Kidney capillary endothelial cell (primary cell): ENCODE results near the gene COL19A1.

ENCODE experiments used
- DNase-seq: peaks from one replicate; pipeline ENCODE4 v3.0.0-alpha.2; 2018; ENCODE audit warnings: low spot score

Gene COL19A1

DNA sequence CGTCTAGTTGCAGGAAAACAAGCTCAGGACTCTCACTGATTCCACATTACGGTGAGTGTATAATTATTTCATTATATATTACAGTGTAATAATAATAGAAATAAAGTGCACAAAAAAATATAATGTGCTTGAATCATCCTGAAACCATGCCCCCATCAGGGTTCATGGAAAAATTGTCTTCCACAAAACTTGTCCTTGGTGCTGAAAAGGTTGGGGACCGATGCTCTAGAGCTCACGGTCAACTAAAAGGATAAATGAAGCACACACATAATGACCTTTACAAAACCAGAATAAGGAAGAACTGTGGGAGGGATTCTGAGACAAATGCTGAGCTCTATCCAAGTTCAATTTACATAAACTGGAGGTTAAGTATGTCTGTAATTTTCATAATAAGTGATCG is 194.3 kb downstream of the COL19A1 start:
- DNase-seq: no peak

DNA sequence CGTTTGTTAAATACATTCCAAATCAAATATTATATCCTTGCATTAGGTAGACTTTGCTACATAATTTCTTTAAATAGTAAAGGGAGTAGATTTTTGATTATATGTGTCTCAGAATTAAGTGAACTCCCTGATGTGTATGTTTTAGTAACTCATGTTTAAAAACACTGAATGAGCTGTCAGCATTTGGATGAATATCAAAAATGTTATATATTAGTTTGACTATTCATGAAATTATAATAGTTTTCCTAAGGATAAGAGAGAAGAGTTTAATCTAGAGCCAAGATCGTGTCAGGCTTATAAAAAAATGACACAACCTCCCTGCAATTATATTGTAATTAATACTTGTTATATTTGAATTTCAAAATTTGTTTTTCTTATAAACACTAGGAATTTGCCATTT is 195.2 kb downstream of the COL19A1 start:
- no peak for DNase-seq

DNA sequence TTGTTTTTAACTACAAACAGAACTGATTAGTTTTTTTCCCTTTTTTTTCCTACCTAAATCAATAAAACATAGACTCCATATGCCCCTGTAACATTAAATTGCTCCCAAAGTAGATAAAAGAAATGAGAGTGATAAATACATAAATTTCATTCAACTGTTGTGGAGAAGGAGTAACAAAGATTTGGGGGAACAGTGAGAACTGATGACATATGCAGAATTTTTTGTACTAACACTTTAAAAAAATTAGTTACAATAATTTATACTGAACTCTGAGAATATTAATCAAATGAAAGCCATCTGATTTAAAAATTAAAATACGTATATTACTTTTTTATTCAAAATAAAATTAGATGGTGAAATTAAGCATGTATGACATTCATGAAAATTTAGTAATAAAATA is 195.7 kb downstream of the COL19A1 start:
- DNase-seq: no peak

DNA sequence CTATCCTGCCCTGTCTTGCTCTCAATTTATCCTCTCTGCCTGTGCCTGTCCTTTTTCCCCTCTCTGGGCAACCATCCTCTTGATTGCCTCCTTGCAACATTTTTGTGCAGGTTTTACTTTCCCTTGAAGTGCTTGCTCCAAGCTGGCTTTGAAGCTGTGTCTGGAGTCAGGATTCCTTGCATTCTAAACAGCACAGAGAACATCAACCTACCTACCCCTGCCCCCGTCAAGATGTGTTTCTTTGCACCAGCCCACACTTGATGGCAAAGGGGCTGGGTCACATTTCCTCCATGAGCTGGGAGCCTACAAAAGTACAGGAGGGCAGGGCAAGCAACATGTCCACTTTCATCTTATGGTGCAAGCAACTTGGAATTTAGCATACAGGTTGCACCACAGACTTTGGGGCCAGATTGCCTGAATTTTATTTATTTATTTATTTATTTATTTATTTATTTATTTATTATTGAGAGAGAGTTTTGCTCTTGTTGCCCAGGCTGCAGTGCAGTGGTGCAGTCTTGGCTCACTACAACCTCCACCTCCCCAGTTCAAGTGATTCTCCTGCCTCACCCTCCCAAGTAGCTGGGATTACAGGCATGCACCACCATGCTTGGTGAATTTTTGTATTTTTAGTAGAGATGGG is 206.3 kb downstream of the COL19A1 start:
- DNase-seq: no peak

DNA sequence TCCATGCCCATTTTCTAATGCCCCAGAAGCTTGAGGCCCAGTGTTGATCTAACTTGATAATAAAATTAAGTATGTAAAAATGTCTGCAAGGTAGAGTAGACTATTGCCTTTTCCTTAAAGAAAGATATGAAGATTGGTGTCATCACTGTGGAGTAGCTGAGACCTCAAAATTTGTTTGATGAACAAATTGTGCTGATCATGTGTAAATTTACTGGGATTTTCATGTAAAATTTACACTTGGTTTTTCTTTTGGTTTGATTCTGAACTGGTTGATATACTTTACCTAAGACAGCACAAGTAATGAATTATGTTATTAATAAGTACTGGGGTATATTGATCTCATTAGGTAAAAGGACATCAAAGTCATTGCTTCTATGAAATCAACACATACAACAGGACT is 207.3 kb downstream of the COL19A1 start:
- DNase-seq: no peak

DNA sequence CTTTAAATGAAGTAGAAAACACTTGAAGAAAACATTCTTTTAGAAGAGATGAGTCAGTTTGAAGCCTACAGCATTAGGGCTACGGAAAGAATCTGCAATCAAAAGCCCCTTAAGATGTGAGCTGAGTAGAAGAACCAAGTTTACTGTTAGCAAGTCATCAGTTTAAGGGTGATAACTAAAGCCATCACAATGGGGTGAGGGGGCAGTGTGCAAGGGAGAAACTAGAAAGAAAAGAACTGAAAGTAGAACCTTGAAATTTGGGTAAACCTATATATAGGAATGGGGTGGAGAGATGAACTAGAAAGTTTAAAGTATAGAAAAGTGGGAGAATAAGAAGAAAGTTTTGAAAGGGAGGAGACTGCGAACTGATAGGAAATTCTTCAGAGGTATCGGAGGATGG is 212.9 kb downstream of the COL19A1 start:
- no peak for DNase-seq

DNA sequence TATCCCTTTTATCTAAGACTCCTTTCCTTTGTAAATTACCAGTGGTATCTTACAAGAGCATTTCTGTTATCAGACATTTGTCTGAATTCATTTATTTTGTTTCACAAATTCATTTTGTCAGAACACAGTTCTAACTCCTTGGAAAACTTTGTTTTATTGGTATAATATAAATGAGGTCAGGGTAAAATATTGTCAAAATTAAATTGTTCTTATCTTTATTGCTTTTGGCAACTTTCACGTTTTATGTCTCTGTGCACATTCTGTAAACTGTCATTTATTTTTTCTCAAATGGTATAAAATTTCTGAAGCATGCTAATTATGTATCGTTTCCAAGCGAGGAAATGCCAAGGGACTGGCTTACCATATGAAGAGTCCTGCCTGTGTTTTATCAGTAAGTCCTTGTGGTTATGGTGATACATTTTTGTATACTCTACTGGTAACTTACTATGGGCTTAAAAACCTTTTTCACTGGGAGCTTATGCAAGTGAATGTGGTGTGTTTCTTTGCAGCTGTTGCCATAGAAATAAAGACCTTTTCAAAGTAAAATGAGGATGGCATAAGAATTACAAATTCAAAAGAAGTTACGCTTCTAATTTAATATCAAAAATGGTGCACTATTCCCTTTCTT is 214.2 kb downstream of the COL19A1 start:
- DNase-seq: no peak

DNA sequence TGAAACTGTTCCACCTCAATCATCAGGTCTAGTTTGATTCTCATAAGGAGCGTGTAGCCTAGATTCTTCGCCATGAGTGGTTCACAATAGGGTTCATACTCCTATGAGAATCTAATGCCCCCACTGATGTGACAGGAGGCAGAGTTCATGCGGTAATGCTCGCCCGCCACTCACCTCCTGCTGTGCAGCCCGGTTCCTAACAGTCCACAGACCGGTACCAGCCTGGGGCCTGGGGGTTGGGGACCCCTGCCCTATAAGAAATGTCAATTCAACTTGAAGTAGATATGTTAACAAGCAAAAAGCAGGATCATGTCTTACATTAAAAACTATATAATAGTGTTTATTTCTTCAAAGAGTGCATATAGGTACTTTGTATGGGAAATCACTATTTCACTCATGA is 216.5 kb downstream of the COL19A1 start:
- DNase-seq: no peak

DNA sequence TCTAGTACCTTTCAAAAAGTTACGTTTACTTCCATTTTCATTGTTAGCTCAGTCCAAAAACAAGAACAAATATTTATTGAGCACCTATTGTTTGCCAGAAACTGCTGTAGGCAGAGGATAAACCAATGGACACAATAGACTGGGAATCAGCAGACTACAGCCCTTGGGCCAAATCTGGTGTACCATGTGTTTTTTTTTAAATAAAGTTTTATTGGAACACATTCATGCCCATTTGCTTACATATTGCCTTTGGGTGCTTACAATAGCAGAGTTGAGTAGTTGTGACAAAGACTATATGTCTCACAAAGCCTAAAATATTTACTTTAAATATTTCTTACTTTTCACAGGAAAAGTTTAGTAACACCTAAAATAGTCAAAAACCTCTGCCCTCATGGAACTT is 220.4 kb downstream of the COL19A1 start:
- DNase-seq: no peak

DNA sequence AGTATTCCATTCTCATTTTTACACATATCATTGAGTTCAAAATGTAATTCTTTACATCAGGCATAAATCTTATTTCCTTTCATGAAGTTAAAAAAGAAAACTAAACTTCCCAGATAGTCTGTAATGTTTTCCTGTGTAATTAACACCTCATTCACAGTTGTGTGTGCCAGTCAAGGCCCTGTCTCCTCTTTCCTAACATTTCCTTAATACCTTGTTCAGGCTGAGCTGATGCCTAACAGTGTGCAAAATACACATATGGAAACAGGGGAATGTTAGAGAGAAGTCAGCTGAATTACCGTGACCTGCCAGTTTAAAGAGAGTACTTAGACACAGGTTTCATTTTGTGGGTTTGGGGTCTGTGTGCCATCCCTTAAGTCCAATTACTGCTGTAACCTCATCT is 227.8 kb downstream of the COL19A1 start:
- DNase-seq: no peak

DNA sequence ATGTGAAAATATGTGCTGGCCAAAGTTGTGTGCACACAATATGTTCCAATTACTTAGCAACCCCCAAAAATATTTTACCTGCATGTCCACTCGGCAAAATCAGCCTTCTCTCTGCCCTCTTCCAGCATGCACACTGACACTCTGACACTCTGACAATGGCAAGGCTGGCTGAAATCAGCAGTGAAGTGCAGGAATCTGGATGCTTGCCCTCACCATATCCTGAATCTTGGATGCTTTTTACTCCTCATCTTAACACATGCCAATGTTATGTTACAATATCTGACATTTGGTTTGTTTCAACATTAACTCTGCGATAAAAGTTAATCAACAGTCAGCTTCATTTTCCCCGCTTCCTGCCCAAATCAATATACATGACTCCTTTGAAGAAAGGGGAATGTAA is 233.4 kb downstream of the COL19A1 start:
- DNase-seq: no peak

DNA sequence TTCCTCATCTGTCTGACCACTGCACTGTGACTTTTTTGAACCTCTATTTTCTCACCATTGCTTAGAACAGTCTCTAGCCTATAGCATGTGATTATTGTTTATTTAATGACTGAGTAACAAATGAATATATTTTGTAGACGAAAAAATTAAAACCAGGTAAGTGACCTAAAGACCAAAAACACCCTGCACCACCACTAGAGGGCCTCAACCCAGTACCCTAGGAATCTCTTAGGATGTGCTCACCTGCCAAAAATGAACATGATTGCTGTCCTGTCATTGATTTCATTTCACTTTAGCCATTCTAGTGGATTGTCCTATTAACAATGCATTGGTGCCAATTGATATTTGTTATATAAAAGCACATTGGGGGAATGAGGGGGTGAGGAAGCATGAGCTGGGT is 237.4 kb downstream of the COL19A1 start:
- DNase-seq: no peak

DNA sequence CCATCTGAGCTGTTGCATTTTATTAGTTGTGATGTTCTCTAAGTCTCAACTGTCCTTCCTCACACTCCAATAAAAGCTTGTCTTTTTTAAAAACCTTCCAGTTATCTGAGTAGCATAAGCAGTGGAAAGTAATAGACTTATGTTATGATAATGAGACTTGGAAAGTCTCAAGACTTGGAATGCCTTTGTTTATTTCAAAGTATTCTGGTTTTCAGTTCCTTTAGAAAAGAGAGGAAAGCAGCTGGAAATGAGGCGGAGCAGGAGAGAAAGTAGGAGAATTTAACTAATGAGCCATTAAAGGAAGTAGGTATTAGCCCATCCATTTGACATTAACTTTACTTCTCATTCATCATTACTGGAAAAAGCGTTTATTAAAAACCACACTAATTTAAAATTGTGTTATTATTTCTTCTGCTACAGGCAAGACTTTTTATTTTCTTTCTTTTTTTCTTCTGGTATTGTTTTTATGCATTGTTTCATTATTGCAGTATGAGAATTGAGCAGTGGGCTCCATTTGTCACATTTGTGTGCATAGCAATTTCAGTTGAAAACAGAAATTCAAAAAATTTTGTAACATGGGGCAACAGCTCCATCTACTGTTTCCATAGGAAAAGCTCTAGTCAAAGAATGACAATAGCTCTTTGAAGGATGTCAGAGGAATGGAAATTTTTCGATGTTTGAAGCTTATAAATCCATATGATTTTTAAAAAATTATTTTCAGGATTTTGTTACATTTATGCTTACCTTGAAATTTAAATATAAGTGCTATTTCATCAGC is 241.7 kb downstream of the COL19A1 start:
- DNase-seq: peak; percentile 59

DNA sequence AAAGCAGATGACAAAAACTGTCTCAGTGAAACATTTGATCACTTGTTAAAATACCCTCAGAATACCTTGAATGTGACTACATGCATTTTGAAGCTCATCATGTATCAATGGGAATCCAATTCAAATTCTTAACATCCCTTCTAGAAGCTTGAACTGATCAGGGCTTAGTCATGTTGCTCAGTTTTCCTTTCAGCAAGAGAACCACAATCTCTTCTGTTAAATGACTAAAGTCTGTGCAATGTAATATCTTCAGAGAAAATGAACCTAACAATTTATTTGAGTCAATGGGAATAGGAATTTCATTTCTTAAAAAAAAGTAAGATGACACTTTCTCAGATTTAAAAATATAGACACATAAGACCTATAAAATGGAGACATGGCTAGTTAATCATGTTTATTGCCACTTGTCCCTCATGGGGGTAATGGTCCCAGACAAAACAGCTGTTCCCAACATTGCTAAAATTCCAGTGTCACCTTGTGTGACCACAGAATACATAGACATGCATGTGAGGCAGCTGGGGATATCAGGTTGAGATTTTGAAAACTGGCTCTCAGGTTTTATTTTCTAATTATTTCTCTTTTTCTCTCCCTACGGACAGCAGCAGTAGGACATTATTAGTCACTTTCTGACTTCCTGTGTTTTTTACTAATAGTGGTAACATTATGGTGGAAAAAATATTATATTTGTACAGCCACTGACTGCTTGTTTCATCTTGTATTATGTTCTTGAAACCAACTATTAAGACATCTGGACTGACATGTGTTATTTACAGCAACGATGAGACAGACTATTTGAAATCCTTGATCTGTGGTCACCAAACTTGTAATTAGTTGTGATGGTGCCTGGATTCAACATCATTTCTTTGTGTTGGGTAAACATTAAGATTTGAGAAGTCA is 244.0 kb downstream of the COL19A1 start:
- DNase-seq: peak; percentile 7

DNA sequence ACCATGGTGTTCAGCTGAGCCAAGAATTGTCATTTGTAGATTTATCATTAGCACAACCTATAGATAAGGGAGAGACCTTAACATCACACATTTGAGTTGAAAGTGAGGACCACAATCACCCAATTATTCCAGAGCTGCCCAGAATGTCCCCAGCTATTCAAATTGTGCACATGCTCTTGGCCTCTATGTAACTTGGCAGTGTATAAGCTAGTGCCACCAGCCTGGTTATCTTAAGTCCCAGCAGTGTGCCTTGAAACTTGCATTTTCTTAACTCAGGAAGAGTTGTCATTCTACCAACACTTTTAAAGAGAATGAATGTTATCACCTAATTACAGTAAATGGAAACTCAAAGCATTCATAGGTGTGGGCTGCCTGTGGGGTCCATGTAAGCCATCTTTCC is 245.4 kb downstream of the COL19A1 start:
- no peak for DNase-seq

DNA sequence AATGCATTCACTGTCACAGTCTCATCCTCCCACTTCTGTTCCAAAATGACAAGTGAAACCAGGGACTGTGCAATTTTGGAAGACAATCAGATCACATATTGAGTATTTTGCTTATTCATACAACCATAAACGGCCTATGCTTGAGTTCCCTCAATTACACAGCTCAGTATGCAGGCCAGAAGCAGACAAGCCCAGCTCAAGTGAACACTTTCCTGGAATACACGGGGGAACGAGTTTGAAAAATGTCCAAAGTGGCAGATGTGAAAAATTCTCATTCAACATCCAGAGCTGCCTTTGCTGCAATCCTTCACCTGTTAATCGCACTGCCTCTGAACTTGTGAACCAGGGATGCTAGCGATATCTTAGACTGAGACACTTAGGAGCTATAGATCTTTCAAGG is 246.4 kb downstream of the COL19A1 start:
- no peak for DNase-seq

DNA sequence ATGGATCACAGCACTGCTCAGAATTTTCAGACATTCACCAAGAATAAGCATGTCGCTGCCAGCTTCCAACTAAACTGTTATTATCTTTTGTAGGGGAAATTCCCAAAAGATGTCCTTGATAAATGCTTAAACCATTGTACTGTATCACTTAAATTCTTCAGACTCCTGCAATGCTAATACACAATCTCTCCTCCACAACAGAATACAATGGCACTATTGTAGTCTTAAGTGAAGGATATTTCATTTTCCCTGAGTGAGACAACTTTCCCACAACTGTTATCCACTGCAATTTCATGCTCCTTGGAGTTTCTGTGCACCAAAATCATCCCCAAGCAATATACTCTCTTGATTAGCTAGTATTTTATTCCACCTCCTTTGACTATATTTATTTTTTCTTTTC is 246.8 kb downstream of the COL19A1 start:
- no peak for DNase-seq

DNA sequence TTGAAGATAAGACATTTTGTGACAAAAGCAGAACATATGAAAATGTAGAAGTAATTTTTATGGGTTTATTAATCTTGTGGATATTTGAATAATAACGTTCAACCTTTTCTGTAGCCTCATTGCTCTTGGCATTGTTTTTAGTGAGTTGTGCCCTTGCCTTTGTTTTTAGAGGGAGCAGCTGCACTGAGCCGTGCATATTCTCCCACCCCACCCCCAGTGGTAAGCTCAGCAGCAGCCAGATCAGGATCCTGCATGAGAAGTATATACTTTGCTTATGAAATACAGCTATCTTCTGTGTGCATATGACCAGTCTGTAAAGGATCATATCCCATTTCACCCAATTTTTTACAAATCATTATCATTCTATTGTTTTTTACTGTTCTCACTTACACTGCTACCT is 252.3 kb downstream of the COL19A1 start:
- no peak for DNase-seq

DNA sequence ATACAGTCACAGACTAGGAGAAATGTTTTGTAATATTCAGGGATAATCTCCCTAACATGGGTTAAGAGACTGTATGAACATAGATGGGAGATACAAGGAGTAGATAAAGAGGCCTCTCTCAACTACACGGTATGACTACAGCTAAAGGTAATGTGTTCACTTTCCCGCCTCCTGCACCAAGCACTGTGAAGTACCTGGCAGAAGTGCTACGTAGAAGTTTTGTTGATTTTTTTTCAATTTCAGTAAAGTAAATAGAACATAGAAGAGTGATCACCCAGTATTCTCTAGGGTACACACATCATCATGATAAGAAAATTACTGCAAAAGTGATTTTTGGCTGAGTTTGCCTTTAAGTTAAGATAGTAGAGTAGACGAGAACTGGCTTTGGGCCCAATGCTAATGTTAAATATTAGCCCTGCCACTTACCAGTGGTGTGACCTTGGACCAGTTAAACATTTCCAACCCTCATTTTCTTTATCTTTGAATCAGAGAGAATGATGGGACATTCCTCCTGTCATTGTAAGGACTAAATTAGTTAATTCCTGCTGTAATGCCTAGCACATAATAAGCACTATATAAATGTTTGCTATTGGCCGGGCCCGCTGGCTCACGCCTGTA is 253.0 kb downstream of the COL19A1 start:
- DNase-seq: no peak

DNA sequence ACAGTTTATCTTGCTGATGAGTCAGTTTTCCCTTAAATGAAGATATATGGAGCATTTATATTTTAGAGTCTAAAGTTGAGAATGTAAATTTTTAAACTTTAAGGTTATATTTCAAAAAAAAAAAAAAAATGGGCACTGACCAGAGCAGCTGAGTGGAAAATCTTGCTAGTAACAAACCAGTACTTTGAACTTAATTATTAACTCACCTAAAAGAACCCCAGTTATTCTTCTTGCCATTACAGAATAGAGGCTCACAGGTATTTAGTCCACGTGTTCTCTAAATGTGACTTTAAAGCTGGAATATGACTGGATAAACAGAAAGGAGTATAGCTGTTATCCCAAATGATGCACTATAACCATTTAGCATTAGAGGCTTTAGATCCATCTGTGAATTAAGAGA is 258.1 kb downstream of the COL19A1 start:
- no peak for DNase-seq

DNA sequence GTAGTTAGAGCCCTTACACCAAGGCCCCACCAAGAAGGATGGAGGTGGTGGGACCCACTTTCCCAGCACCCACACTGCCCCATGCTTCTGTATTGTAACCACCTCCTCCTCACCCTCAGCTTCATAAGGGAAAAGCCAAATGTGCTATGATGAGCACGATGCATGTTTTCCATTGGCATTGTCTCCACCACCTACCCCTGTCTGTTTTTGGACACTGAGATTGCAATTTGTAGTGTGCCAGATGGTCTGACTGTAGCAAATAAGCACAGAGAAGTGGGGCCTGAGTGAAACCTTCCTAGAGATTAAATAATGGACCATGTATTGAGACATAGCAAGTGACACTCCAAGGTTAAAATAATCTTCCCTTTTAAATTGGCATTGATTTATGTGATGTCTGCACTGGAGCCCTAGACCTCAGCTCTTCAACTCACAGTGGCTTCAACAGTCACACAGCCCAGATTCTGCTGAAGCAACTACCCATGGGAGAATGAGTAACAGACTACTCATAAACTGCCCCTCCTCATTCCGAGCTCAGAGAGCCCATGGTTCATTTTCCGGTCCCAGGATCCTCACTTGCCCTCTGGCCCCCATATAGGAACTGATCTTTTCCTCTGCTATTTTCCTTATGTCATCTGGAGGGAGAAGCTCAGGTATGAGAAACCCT is 258.7 kb downstream of the COL19A1 start:
- DNase-seq: peak; percentile 15
